H9 (cell line): ENCODE data around the gene PAMR1. TPM values are rescaled to one million over a fixed set of nuclear protein-coding genes. Genes with fewer than 3 reads are reported as not detected.

Experiments used
- DNase-seq: peaks from one replicate; pipeline ENCODE4 v3.0.0-alpha.2; 2017
- H2AFZ ChIP-seq: one replicate; pipeline ENCODE4 v1.6.1; 2013; ENCODE audit warnings: mild to moderate bottlenecking, low read length, control low read depth, moderate library complexity
- H2AK5ac ChIP-seq: 2 replicates; pipeline ENCODE4 v1.6.1; 2013; ENCODE audit warnings: low read length, control low read depth, mixed read lengths; ENCODE audit not compliant: insufficient read length
- H2BK120ac ChIP-seq: one replicate; pipeline ENCODE4 v1.6.1; 2013; ENCODE audit warnings: low read depth, mild to moderate bottlenecking, low read length, control low read depth, inconsistent platforms; ENCODE audit not compliant: poor library complexity, severe bottlenecking
- H2BK12ac ChIP-seq: 2 replicates; pipeline ENCODE4 v1.6.1; 2013; ENCODE audit warnings: low read length, control low read depth, mixed read lengths, low read depth; ENCODE audit not compliant: insufficient read length
- H2BK15ac ChIP-seq: 2 replicates; pipeline ENCODE4 v1.6.1; 2013; ENCODE audit warnings: low read depth, low read length, control low read depth
- H2BK20ac ChIP-seq: one replicate; pipeline ENCODE4 v1.6.1; 2013; ENCODE audit warnings: low read depth, mild to moderate bottlenecking, low read length, control low read depth, inconsistent platforms; ENCODE audit not compliant: poor library complexity, severe bottlenecking
- H2BK5ac ChIP-seq: 2 replicates; pipeline ENCODE4 v1.6.1; 2013; ENCODE audit warnings: low read length, control low read depth, mixed read lengths; ENCODE audit not compliant: insufficient read length
- H3K14ac ChIP-seq: 2 replicates; pipeline ENCODE4 v1.6.1; 2013; ENCODE audit warnings: low read length, control low read depth; ENCODE audit not compliant: insufficient read depth
- H3K18ac ChIP-seq: 2 replicates; pipeline ENCODE4 v1.6.1; 2013; ENCODE audit warnings: low read depth, mild to moderate bottlenecking, mixed read lengths, low read length, control low read depth; ENCODE audit not compliant: insufficient read length
- H3K23ac ChIP-seq: 2 replicates; pipeline ENCODE4 v1.6.1; 2013; ENCODE audit warnings: low read length, control low read depth, mixed read lengths, low read depth; ENCODE audit not compliant: insufficient read length
- H3K23me2 ChIP-seq: 2 replicates; pipeline ENCODE4 v1.6.1; 2013; ENCODE audit warnings: low read depth, mild to moderate bottlenecking, mixed read lengths, low read length, control low read depth; ENCODE audit not compliant: insufficient read length, poor library complexity, severe bottlenecking
- H3K27ac ChIP-seq: 2 replicates; pipeline ENCODE4 v1.5.1; 2013; ENCODE audit warnings: low read length, control low read depth, mixed read lengths, low read depth; ENCODE audit not compliant: insufficient read length
- H3K27me3 ChIP-seq: 2 replicates; pipeline ENCODE4 v1.6.1; 2013; ENCODE audit warnings: low read length, control low read depth, inconsistent platforms; ENCODE audit not compliant: insufficient read depth
- H3K4ac ChIP-seq: 2 replicates; pipeline ENCODE4 v1.6.1; 2013; ENCODE audit warnings: low read depth, mild to moderate bottlenecking, control low read depth, inconsistent platforms, low read length, moderate library complexity
- H3K4me1 ChIP-seq: 2 replicates; pipeline ENCODE4 v1.6.1; 2013; ENCODE audit warnings: low read length, control low read depth, inconsistent platforms; ENCODE audit not compliant: insufficient read depth
- H3K4me2 ChIP-seq: 2 replicates; pipeline ENCODE4 v1.6.1; 2013; ENCODE audit warnings: low read length, control low read depth, mixed read lengths; ENCODE audit not compliant: insufficient read length, insufficient read depth
- H3K56ac ChIP-seq: 2 replicates; pipeline ENCODE4 v1.6.1; 2013; ENCODE audit warnings: low read depth, mild to moderate bottlenecking, mixed read lengths, low read length, control low read depth; ENCODE audit not compliant: insufficient read length
- H3K79me1 ChIP-seq: 2 replicates; pipeline ENCODE4 v1.6.1; 2013; ENCODE audit warnings: low read depth, mild to moderate bottlenecking, moderate library complexity, low read length, control low read depth, inconsistent platforms; ENCODE audit not compliant: insufficient read depth, poor library complexity, severe bottlenecking
- H3K79me2 ChIP-seq: 2 replicates; pipeline ENCODE4 v1.6.1; 2013; ENCODE audit warnings: low read length, control low read depth, inconsistent platforms; ENCODE audit not compliant: insufficient read depth
- H3K9ac ChIP-seq: 2 replicates; pipeline ENCODE4 v1.6.1; 2013; ENCODE audit warnings: low read length, control low read depth, mixed read lengths; ENCODE audit not compliant: insufficient read length; ENCODE audit errors: extremely low read depth
- H3K9me3 ChIP-seq: one replicate; pipeline ENCODE4 v1.6.1; 2013; ENCODE audit warnings: low read depth, low read length, inconsistent platforms; ENCODE audit not compliant: control insufficient read depth
- H3T11ph ChIP-seq: one replicate; pipeline ENCODE4 v1.6.1; 2013; ENCODE audit warnings: mild to moderate bottlenecking, low read length, control low read depth, inconsistent platforms
- H4K20me1 ChIP-seq: one replicate; pipeline ENCODE4 v1.6.1; 2013; ENCODE audit not compliant: control insufficient read depth, insufficient read length, insufficient read depth
- H4K5ac ChIP-seq: 2 replicates; pipeline ENCODE4 v1.6.1; 2013; ENCODE audit warnings: low read depth, mild to moderate bottlenecking, mixed read lengths, low read length, control low read depth; ENCODE audit not compliant: insufficient read length
- H4K8ac ChIP-seq: replicated peaks from 2 replicates; pipeline ENCODE4 v1.6.1; 2013; ENCODE audit warnings: low read length, control low read depth, mixed read lengths, low read depth; ENCODE audit not compliant: insufficient read length
- H4K91ac ChIP-seq: 2 replicates; pipeline ENCODE4 v1.6.1; 2013; ENCODE audit warnings: low read depth, mild to moderate bottlenecking, moderate library complexity, mixed read lengths, low read length, control low read depth; ENCODE audit not compliant: insufficient read length
- H3K27ac Mint-ChIP-seq, 3 experiments: 2 replicates in 2 of 3; 3 replicates in 1 of 3; pipeline ENCODE4 v1.8.0; 2020 to 2021; ENCODE audit warnings: mixed read lengths in 3 of 3, mild to moderate bottlenecking in 1 of 3, moderate library complexity in 1 of 3
- H3K27me3 Mint-ChIP-seq: 2 replicates; pipeline ENCODE4 v1.8.0; 2021; ENCODE audit warnings: low read depth, mild to moderate bottlenecking, moderate library complexity, mixed read lengths
- H3K36me3 Mint-ChIP-seq, 3 experiments: 2 replicates in 2 of 3; 3 replicates in 1 of 3; pipeline ENCODE4 v1.8.0; 2020 to 2021; ENCODE audit warnings: low read depth in 3 of 3, mixed read lengths in 3 of 3; ENCODE audit not compliant: insufficient read depth in 1 of 3
- H3K4me1 Mint-ChIP-seq, 2 experiments: 2 replicates each; pipeline ENCODE4 v1.8.0; 2020; ENCODE audit warnings: mixed read lengths in 2 of 2
- H3K4me3 Mint-ChIP-seq, 2 experiments: 2 replicates in 1 of 2; 3 replicates in 1 of 2; pipeline ENCODE4 v1.8.0; 2020 to 2021; ENCODE audit warnings: mild to moderate bottlenecking in 2 of 2, mixed read lengths in 2 of 2, moderate library complexity in 1 of 2
- H3K9me3 Mint-ChIP-seq, 2 experiments: 2 replicates in 1 of 2; 3 replicates in 1 of 2; pipeline ENCODE4 v1.8.0; 2020; ENCODE audit warnings: mild to moderate bottlenecking in 2 of 2, mixed read lengths in 2 of 2, moderate library complexity in 1 of 2
- WGBS: extraction: QIAGEN DNeasy Blood & Tissue Kit; methylation state at CpG from one replicate; pipeline ENCODE4 v1.1.7; 2013; ENCODE audit warnings: missing lambda C conversion rate, low lambda C conversion rate, mixed read lengths; ENCODE audit not compliant: insufficient read length; ENCODE audit errors: extremely low coverage; 5-methylcytosine and 5-hydroxymethylcytosine counted together
- total RNA-seq: library from RNA; stranded (reverse); gene quantifications from 2 replicates; pipeline ENCODE4 v1.2.1, GENCODE V29; 2021
- TF ChIP-seq, protein P1 (sequence below): fragments of 200-600 bp; sonication (generic); conservative IDR thresholded peaks from 3 replicates; pipeline ENCODE4 v1.8.0; 2021; ENCODE audit warnings: antibody characterized with exemption, mild to moderate bottlenecking

The PAMR1 gene
- total RNA-seq, 1 experiment from 2014 or later: 2.4 TPM

GRCh38 chr11:35383953-35384352, 141.5 kb downstream of the PAMR1 start:
- no CpG with 5 or more reads among the region's 5 CpGs for WGBS
- no peaks in the 10 kb centered on the region for H3K36me3 Mint-ChIP-seq
- no peaks in the 10 kb centered on the region for H4K20me1 ChIP-seq
- H3K9me3 ChIP-seq: no peaks in the 10 kb centered on the region
- no peaks in the 10 kb centered on the region for H3K79me1 ChIP-seq
- no peak overlapping the region for H3K14ac ChIP-seq
- no peak overlapping the region for H3K27ac Mint-ChIP-seq
- H4K91ac ChIP-seq: no peak overlapping the region
- H3K4me1 Mint-ChIP-seq: no peaks in the 10 kb centered on the region
- no peak overlapping the region for H2BK120ac ChIP-seq
- H3T11ph ChIP-seq: no peak overlapping the region
- H3K56ac ChIP-seq: no peak overlapping the region
- no peak overlapping the region for H3K4ac ChIP-seq
- no peak overlapping the region for H3K4me3 Mint-ChIP-seq
- no peak overlapping the region for H2AK5ac ChIP-seq
- no peak overlapping the region for H3K27ac ChIP-seq
- no peak overlapping the region for H2BK12ac ChIP-seq
- no peak overlapping the region for H3K23ac ChIP-seq
- no peak overlapping the region for H4K8ac ChIP-seq
- no peak overlapping the region for H4K5ac ChIP-seq
- no peak overlapping the region for H2BK15ac ChIP-seq
- no peaks in the 10 kb centered on the region for H3K4me1 ChIP-seq
- H2AFZ ChIP-seq: no peak overlapping the region
- H3K18ac ChIP-seq: no peak overlapping the region
- no peak overlapping the region for H3K9ac ChIP-seq
- no peaks in the 10 kb centered on the region for H3K9me3 Mint-ChIP-seq
- H3K23me2 ChIP-seq: no peaks in the 10 kb centered on the region
- no peak overlapping the region for H2BK20ac ChIP-seq
- no peak for DNase-seq
- H3K4me2 ChIP-seq: no peak overlapping the region
- no peak overlapping the region for H2BK5ac ChIP-seq
- peaks cover 4% of the 10 kb centered on the region for H3K27me3 Mint-ChIP-seq
- TF ChIP-seq, protein P1, sequence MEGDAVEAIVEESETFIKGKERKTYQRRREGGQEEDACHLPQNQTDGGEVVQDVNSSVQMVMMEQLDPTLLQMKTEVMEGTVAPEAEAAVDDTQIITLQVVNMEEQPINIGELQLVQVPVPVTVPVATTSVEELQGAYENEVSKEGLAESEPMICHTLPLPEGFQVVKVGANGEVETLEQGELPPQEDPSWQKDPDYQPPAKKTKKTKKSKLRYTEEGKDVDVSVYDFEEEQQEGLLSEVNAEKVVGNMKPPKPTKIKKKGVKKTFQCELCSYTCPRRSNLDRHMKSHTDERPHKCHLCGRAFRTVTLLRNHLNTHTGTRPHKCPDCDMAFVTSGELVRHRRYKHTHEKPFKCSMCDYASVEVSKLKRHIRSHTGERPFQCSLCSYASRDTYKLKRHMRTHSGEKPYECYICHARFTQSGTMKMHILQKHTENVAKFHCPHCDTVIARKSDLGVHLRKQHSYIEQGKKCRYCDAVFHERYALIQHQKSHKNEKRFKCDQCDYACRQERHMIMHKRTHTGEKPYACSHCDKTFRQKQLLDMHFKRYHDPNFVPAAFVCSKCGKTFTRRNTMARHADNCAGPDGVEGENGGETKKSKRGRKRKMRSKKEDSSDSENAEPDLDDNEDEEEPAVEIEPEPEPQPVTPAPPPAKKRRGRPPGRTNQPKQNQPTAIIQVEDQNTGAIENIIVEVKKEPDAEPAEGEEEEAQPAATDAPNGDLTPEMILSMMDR: no peak
- no peaks in the 10 kb centered on the region for H3K27me3 ChIP-seq
- H3K79me2 ChIP-seq: no peaks in the 10 kb centered on the region

Other genes with a start within 250 kb of the PAMR1 start
- 0.09 and 0.50 TPM in 2 replicates for gene SLC1A2, start 106.1 kb downstream of the PAMR1 start, total RNA-seq
- gene FJX1, start 92.8 kb upstream of the PAMR1 start, total RNA-seq: 11.5 and 14.4 TPM in 2 replicates
- 34.8 and 37.7 TPM in 2 replicates for gene TRIM44, start 137.2 kb upstream of the PAMR1 start, total RNA-seq